GM13977 (cell line): ENCODE measurements around the gene EPC1.

Experiments
- DNase-seq: peaks from one replicate; pipeline ENCODE4 v3.0.0; 2012; ENCODE audit warnings: low spot score
- CTCF ChIP-seq: IDR thresholded peaks from 2 replicates; pipeline ENCODE4 v1.5.1; 2012; ENCODE audit warnings: mild to moderate bottlenecking, control low read depth; ENCODE audit not compliant: insufficient read depth; ENCODE audit errors: extremely low read depth, missing control alignments
- in situ Hi-C: fragments of 300-500 bp; cut with MboI; formaldehyde crosslinking; loops from one replicate; pipeline ENCODE4 v1.12.0; 2022; ENCODE audit warnings: low sequenced_read_pairs, low pct_unique_long_range_greater_than_20kb, mixed read lengths, inconsistent platforms; ENCODE audit not compliant: unreplicated experiment

Gene EPC1

GRCh38 chr10:32384171-32384570, 37.2 kb upstream of the EPC1 start:
- DNase-seq = no peak
- TF ChIP-seq CTCF = no peak
- in situ Hi-C loops = no loop called here

GRCh38 chr10:32381165-32381564, 34.2 kb upstream of the EPC1 start:
- no peak for TF ChIP-seq CTCF
- no peak for DNase-seq
- in situ Hi-C loops = no loop called here

GRCh38 chr10:32379950-32380551, 33.1 kb upstream of the EPC1 start:
- DNase-seq = no peak
- TF ChIP-seq CTCF = no peak
- in situ Hi-C loops = no loop called here

GRCh38 chr10:32379318-32379949, 32.5 kb upstream of the EPC1 start:
- DNase-seq = no peak
- TF ChIP-seq CTCF = no peak
- in situ Hi-C loops = no loop called here

GRCh38 chr10:32378363-32379317, 31.7 kb upstream of the EPC1 start:
- in situ Hi-C loops = no loop called here
- DNase-seq = peak; percentile 67
- TF ChIP-seq CTCF = no peak

- TF ChIP-seq CTCF = peak; percentile 56
Observed at GRCh38 chr10:32377458-32378259, 30.7 kb upstream of the EPC1 start.

More at GRCh38 chr10:32377458-32378259, 30.7 kb upstream of the EPC1 start:
- DNase-seq = no peak
- in situ Hi-C loops = no loop called here
